OCI-LY3 (cell line): ENCODE data around the gene CRYL1.

Source experiments
- H2AFZ ChIP-seq: fragments of 200-600, 300-600 bp; shearing (Covaris generic); 2 replicates; pipeline ENCODE4 v1.6.0; 2014; ENCODE audit warnings: antibody characterized with exemption, low read depth, low read length
- H3K27ac ChIP-seq: fragments of 200-600, 300-600 bp; sonication (generic); 2 replicates; pipeline ENCODE4 v1.5.1; 2014; ENCODE audit warnings: mild to moderate bottlenecking, low read length, moderate library complexity, mixed read lengths
- H3K27me3 ChIP-seq: fragments of 200-600, 300-600 bp; sonication (generic); 2 replicates; pipeline ENCODE4 v1.6.1; 2014; ENCODE audit warnings: low read depth, low read length, mixed read lengths
- H3K36me3 ChIP-seq: fragments of 200-600, 300-600 bp; sonication (generic); replicated peaks from 2 replicates; pipeline ENCODE3; 2014; ENCODE audit warnings: low read depth, low read length, mixed read lengths
- H3K4me1 ChIP-seq: fragments of 300-600, 200-600 bp; sonication (generic); 2 replicates; pipeline ENCODE4 v1.6.1; 2014; ENCODE audit warnings: low read length, mixed read lengths
- H3K4me2 ChIP-seq: fragments of 200-600, 300-600 bp; sonication (generic); 2 replicates; pipeline ENCODE4 v1.6.1; 2014; ENCODE audit warnings: low read length, mixed read lengths
- H3K4me3 ChIP-seq: fragments of 300-600, 200-600 bp; sonication (generic); 2 replicates; pipeline ENCODE4 v1.5.1; 2014; ENCODE audit warnings: antibody characterized with exemption, mild to moderate bottlenecking, low read length, moderate library complexity
- H3K79me2 ChIP-seq: fragments of 300-600, 200-600 bp; shearing (Covaris generic); 2 replicates; pipeline ENCODE4 v1.6.1; 2014; ENCODE audit warnings: mild to moderate bottlenecking, low read length, mixed read lengths
- H3K9ac ChIP-seq: fragments of 300-600, 200-600 bp; shearing (Covaris generic); 2 replicates; pipeline ENCODE4 v1.6.0; 2014; ENCODE audit warnings: mild to moderate bottlenecking, low read length, moderate library complexity
- H3K9me3 ChIP-seq: fragments of 200-600, 300-600 bp; shearing (Covaris generic); 2 replicates; pipeline ENCODE4 v1.6.1; 2014; ENCODE audit warnings: low read length, mixed read lengths; ENCODE audit not compliant: insufficient read depth
- H4K20me1 ChIP-seq: fragments of 200-600, 300-600 bp; sonication (generic); 2 replicates; pipeline ENCODE4 v1.6.1; 2016; ENCODE audit warnings: low read length, mixed read lengths; ENCODE audit not compliant: insufficient read depth
- EZH2phosphoT487 ChIP-seq: fragments of 200-600 bp; shearing (Covaris generic); IDR thresholded peaks from 2 replicates; pipeline ENCODE4 v1.6.1; 2018; ENCODE audit warnings: antibody characterized with exemption, mixed run types, low read depth
- TF ChIP-seq, protein P1 (sequence below): fragments of 200-600, 300-600 bp; sonication (generic); IDR thresholded peaks from 2 replicates; pipeline ENCODE4 v1.5.1; 2014; ENCODE audit warnings: antibody characterized with exemption, low read length, low read depth

The CRYL1 gene

DNA sequence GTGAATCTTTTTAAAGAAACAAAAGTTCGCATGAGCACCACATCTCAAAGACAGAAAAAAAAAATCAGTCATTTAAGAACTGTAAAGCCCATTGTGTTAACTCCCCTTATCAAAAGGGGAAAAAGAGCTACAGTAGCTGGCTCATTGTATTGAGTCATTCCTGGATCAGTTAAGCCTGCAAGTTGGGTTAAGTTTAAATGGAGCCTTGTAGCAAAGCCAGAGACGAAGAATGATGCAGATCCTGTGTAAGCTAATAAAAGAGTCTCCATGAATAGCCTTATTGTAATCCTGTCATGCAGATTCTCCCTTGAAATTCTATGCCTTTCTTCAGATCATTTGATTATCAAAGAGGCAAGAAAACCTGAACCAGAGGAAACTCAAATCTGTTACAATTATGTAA is 83.8 kb downstream of the CRYL1 start:
- 0 out of 2 replicates have a peak, but pooled peaks cover 3% of the 10 kb centered on the region for H3K27me3 ChIP-seq
- no peaks in the 10 kb centered on the region for H4K20me1 ChIP-seq
- no peaks in the 10 kb centered on the region for H3K4me1 ChIP-seq
- no peaks in the 10 kb centered on the region for H3K79me2 ChIP-seq
- no peak overlapping the region for H3K27ac ChIP-seq
- H3K4me2 ChIP-seq = no peak overlapping the region
- no peak overlapping the region for H3K4me3 ChIP-seq
- no peaks in the 10 kb centered on the region for H3K36me3 ChIP-seq
- H2AFZ ChIP-seq = no peak overlapping the region
- no peaks in the 10 kb centered on the region for H3K9me3 ChIP-seq
- no peak overlapping the region for H3K9ac ChIP-seq
- TF ChIP-seq, protein P1, sequence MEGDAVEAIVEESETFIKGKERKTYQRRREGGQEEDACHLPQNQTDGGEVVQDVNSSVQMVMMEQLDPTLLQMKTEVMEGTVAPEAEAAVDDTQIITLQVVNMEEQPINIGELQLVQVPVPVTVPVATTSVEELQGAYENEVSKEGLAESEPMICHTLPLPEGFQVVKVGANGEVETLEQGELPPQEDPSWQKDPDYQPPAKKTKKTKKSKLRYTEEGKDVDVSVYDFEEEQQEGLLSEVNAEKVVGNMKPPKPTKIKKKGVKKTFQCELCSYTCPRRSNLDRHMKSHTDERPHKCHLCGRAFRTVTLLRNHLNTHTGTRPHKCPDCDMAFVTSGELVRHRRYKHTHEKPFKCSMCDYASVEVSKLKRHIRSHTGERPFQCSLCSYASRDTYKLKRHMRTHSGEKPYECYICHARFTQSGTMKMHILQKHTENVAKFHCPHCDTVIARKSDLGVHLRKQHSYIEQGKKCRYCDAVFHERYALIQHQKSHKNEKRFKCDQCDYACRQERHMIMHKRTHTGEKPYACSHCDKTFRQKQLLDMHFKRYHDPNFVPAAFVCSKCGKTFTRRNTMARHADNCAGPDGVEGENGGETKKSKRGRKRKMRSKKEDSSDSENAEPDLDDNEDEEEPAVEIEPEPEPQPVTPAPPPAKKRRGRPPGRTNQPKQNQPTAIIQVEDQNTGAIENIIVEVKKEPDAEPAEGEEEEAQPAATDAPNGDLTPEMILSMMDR = no peak
- no peak for TF ChIP-seq EZH2phosphoT487

- Histone ChIP-seq H3K4me2 (no peak overlapping the region), H3K27me3 (0 out of 2 replicates have a peak, but pooled peaks cover 3% of the 10 kb centered on the region), H3K79me2 (no peaks in the 10 kb centered on the region), H2AFZ (no peak overlapping the region), H3K27ac (no peak overlapping the region), H3K36me3 (no peaks in the 10 kb centered on the region), H3K9me3 (no peaks in the 10 kb centered on the region), H3K4me1 (no peaks in the 10 kb centered on the region), H3K4me3 (no peak overlapping the region), H3K9ac (no peak overlapping the region), H4K20me1 (no peaks in the 10 kb centered on the region)
- TF ChIP-seq, protein P1 = no peak
- TF ChIP-seq EZH2phosphoT487 = no peak
Observed at GRCh38 chr13:20441056-20441455, 84.6 kb downstream of the CRYL1 start.

GRCh38 chr13:20439261-20439660 is 86.4 kb downstream of the CRYL1 start:
- H3K4me1 ChIP-seq = no peaks in the 10 kb centered on the region
- no peaks in the 10 kb centered on the region for H3K36me3 ChIP-seq

DNA sequence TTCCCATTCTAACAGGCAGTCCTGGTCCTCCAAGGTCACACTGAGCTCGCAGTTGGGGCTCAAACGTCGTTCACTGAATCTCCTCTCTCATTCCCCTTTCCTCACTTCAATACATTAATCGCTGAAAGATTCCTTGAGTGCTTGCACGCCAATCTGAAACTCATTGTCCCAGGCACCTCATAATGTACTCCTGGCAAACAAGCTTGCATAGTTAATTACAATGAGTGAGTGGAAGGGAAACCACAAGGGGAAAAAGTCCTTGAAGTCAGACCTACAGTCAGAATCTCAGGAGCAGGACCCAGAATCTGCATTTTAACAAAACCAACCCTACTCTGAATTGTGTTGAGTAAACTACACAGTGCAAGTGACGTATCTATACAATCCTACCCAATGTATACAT is 86.9 kb downstream of the CRYL1 start:
- Histone ChIP-seq H3K27me3 (0 out of 2 replicates have a peak, but pooled peaks cover 3% of the 10 kb centered on the region), H3K27ac (no peak overlapping the region), H3K4me2 (no peak overlapping the region), H3K9me3 (no peaks in the 10 kb centered on the region), H3K4me3 (no peak overlapping the region), H4K20me1 (no peaks in the 10 kb centered on the region), H3K9ac (no peak overlapping the region), H3K79me2 (no peaks in the 10 kb centered on the region), H3K36me3 (no peaks in the 10 kb centered on the region), H2AFZ (no peak overlapping the region), H3K4me1 (no peaks in the 10 kb centered on the region)
- TF ChIP-seq, protein P1 = no peak
- TF ChIP-seq EZH2phosphoT487 = no peak

More at GRCh38 chr13:20439261-20439660, 86.4 kb downstream of the CRYL1 start:
- Histone ChIP-seq H3K4me3 (no peak overlapping the region), H3K4me2 (no peak overlapping the region), H2AFZ (no peak overlapping the region), H3K79me2 (no peaks in the 10 kb centered on the region), H3K27ac (no peak overlapping the region), H3K9ac (no peak overlapping the region), H3K9me3 (no peaks in the 10 kb centered on the region), H3K27me3 (0 out of 2 replicates have a peak, but pooled peaks cover 3% of the 10 kb centered on the region), H4K20me1 (no peaks in the 10 kb centered on the region)
- TF ChIP-seq, protein P1 = no peak
- no peak for TF ChIP-seq EZH2phosphoT487
